Measurements from ENCODE around the gene EME1. TPM values are rescaled to one million over a fixed set of nuclear protein-coding genes. Genes with fewer than 3 reads are reported as not detected.

EME1 gene
- total and polyA plus RNA-seq, 2 of the 13 experiments (the other 11 are each of a cell fraction or from before 2014, with no cell fraction given), result 20.7 to 24.6 TPM

GRCh38 chr17:50361561-50362480 lies 11.2 kb upstream of the EME1 start (continued):
- TF ChIP-seq ZBTB40 (IDR thresholded peaks at IDR 0.05) (no peak), ZBTB40 (CRISPR knock-in tag; IDR thresholded peaks at IDR 0.05) (0 out of 2 replicates have a peak, but pooled peaks have one; percentile 24), FUBP1 (CRISPR knock-in tag; IDR thresholded peaks at IDR 0.05; ENCODE audit: borderline replicate concordance) (0 out of 2 replicates have a peak, but pooled peaks have one; percentile 49), SPEN (CRISPR knock-in tag; IDR thresholded peaks at IDR 0.05; ENCODE audit: low read depth) (peak; percentile 27; the same call in 1 of the 2 replicates), ZNF136 (CRISPR knock-in tag; IDR thresholded peaks at IDR 0.05; ENCODE audit: low read depth) (no peak), TIGD3 (CRISPR knock-in tag; IDR thresholded peaks at IDR 0.05; ENCODE audit: borderline replicate concordance) (no peak), GATAD2A (CRISPR knock-in tag; IDR thresholded peaks at IDR 0.05) (peak; percentile 52; the same call in 1 of the 2 replicates), ZNF44 (CRISPR knock-in tag; IDR thresholded peaks at IDR 0.05) (0 out of 2 replicates have a peak, but pooled peaks have one; percentile 37), SMC3 (IDR thresholded peaks at IDR 0.05; ENCODE audit: low read length) (peak; percentile 74), ZC3H13 (CRISPR knock-in tag; IDR thresholded peaks at IDR 0.05) (no peak), ZNF180 (CRISPR knock-in tag; IDR thresholded peaks at IDR 0.05; ENCODE audit: borderline replicate concordance, low read depth) (no peak), ZNF563 (CRISPR knock-in tag; IDR thresholded peaks at IDR 0.05) (no peak), ZNF326 (CRISPR knock-in tag; IDR thresholded peaks at IDR 0.05; ENCODE audit: borderline replicate concordance) (0 out of 2 replicates have a peak, but pooled peaks have one; percentile 45), MYNN (CRISPR knock-in tag; IDR thresholded peaks at IDR 0.05; ENCODE audit: low read depth) (no peak), PPARG (CRISPR knock-in tag; conservative IDR thresholded peaks at IDR 0.05) (peak; percentile 31; the same call in 1 of the 2 replicates), SMAD1 (CRISPR knock-in tag; IDR thresholded peaks at IDR 0.05; ENCODE audit: borderline replicate concordance, low read depth) (0 out of 2 replicates have a peak, but pooled peaks have one; percentile 27)
